ENCODE data around the gene ECHDC3.
"Not testable (repeated sequence)": the region's sequence is repeated elsewhere in the genome, so short reads cannot be mapped to it uniquely, and the experiment has no call there.

The ECHDC3 gene, protein sequence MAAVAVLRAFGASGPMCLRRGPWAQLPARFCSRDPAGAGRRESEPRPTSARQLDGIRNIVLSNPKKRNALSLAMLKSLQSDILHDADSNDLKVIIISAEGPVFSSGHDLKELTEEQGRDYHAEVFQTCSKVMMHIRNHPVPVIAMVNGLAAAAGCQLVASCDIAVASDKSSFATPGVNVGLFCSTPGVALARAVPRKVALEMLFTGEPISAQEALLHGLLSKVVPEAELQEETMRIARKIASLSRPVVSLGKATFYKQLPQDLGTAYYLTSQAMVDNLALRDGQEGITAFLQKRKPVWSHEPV

DNA sequence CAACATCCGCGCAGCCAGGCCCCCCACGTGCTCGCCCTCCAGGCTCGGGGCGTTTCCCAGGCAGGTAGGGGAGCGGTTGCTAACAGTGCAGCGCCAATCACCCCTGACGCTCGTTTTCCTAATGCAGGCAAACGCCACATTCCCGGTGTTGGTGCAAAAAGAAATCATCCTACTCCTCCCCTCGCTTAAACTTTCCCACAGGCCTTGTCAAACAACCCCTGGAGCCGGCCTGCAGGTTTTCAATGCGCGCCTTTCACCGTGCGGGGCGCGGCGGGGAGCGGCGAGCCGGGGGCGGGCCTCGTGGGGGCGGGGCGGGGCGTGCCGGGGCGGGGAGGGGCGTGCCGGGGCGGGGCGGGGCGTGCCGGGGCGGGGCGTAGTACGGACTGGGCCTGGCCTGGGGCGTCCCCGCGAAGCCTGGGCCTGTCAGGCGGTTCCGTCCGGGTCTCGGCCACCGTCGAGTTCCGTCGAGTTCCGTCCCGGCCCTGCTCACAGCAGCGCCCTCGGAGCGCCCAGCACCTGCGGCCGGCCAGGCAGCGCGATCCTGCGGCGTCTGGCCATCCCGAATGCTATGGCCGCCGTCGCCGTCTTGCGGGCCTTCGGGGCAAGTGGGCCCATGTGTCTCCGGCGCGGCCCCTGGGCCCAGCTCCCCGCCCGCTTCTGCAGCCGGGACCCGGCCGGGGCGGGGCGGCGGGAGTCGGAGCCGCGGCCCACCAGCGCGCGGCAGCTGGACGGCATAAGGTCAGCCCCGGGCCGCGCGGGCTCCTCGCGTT, at the start of gene ECHDC3:
TSS of gene ECHDC3 (plus strand) at position 374 of the 770 bp plus-strand sequence. CDS start at position 569, 195 bp downstream.
- DNase-seq (ENCODE audit: low read depth in 3 of 3), result peak; percentile 15 to 42 (median 27)

DNA sequence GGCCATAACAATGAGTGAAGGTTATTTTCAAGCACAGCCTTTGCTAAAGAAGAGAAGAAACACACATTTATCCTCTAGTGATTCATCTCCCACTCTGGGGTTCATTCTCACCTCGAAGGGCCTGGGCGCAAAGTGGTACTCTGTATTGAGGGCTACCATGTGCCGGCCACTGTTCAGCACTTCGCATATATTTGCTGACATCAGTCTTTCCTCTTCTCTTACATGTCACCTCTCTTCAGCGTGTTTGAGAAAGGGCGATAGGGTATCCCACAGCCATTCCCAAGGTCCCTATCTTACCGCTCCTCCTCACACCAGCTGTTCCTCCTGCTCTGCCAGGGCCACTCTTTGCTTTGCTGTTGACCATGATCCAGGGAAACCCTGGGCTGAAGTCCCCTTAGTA, 48.8 kb upstream of the ECHDC3 start:
- no peak for DNase-seq (ENCODE audit: low read depth in 3 of 3)

DNA sequence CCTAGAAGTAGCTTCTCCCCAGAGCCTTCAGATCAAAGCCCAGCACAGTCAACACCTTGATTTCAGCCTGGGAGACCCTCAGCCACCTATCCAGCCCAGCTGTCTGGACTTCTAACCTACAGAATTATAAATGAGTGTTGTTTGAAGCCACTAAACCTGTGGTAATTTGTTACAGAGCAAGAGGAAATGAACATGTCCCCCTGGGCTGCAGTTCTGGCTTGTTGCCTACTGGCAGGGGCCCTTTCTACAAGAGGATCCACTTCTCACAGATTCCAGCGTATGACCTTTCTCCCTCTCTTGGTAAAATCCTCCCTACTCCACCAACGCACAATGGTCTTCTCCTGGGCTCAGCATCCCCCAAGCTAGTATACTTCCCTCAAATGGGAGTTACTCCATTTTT, 46.4 kb upstream of the ECHDC3 start:
- no peak for DNase-seq (ENCODE audit: low read depth in 3 of 3)

DNA sequence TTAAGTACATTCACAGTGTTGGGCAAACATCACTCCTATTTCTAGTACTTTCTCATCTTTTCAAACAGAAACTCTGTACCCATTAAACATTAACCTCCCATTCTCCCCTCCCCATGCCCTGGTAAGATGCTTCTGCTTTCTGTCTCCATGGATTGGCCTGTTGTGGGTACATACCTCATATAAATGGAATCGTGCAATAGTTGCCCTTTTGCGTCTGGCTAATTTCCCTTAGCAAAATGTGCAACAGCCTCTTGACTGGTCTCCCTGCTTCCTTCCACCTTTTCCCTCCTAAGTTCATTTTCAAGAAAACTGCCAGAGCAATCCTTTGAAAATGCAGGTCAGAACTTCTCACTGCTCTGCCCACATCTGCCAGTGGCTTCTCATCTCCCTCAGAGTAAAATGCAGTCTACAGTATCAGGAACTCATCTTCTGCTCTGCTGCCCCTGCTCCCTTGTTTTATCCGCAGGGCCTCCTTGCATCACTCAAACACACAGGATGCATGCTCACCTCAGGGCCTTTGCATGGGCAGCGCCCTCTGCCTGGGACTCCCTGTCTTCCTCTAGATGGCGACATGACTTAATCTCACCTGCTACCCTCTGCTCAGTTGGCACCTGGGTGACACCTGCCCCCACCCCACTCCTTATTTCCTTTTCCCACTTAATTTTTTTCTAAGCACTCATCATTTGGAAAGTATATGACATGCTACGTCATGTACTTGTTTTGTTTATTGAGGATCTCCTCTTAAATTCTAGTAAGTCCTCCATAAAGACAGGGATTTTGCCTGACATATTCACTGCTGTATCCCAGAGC, 44.3 kb upstream of the ECHDC3 start:
- no peak for DNase-seq (ENCODE audit: low read depth in 3 of 3)

DNA sequence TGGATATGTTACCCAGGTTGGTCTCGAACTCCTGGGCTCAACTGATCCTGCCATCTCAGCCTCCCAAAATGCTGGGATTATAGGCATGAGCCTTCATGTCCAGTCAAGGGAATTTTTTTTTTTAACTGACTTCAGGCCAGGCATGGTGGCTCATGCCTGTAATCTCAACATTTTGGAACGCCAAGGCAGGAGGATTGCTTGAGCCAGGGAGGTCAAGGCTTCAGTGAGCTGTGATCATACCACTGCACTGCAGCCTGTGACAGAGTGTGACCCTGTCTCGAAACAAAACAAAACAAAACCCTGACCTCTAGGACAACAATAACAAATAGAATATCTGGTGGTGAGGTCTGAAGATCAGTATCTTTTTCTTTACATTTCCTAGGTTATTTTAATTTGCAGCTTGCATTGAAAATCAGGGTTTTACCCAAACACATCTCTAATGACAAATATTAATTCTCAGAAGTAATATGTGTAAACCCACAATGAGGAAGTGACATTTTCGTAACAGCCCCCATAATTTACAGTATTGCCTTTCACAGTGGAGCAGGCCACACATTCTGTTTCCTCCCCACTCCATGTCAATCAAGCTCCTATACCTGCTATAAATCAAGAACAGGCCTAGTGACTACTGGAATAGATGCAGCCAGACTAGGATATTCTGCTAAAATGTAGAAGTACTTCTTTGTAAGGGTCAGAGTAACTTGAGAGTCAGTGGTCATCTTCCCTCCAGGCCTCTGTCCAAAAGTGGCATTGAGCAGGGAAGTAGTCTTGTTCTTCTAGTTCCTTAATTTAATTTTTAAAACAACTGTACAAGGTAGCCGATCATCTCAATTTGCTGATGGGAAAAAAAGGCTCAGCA, 43.3 kb upstream of the ECHDC3 start:
- DNase-seq (ENCODE audit: low read depth in 3 of 3), result no peak

DNA sequence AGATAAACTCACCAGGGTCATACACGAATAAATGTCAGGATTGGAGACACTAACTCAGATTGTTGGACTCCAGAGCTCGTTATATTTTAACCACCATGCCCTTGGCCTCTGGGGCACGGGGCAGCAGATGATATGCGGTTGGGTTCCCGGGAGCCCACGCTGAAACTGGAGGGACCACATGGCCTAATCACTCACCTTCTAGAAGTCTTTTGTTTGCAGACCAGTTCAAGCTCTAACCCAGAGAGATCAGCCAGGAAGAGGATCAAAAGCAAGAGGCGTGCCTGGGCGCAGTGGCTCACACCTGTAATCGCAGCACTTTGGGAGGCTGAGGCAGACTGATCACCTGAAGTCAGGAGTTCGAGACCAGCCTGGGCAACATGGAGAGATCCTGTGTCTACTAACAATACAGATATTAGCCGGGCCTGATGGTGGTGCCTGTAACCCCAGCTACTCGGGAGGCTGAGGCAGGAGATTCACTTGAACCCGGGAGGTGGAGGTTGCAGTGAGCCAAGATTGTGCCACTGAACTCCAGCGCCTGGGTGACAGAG, 42.6 kb upstream of the ECHDC3 start:
- no peak for DNase-seq (ENCODE audit: low read depth in 3 of 3)

DNA sequence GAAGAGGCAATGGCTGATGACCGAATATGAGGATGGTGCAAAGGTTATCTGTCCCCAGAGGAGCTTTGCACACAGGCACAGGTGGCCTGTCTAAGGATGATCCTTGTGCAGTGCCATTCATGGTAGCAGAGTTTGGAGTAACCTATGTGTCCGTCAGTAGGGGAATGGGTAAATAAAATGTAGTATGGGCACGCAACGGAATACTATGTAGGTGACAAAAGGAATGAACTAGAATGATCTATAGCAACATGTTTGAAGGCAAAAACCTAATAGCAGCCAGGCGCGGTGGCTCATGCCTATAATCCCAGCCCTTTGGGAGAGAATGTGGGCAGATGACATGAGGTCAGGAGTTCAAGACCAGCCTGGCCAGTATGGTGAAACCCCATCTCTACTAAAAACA, 41.6 kb upstream of the ECHDC3 start:
- no peak for DNase-seq (ENCODE audit: low read depth in 3 of 3)

DNA sequence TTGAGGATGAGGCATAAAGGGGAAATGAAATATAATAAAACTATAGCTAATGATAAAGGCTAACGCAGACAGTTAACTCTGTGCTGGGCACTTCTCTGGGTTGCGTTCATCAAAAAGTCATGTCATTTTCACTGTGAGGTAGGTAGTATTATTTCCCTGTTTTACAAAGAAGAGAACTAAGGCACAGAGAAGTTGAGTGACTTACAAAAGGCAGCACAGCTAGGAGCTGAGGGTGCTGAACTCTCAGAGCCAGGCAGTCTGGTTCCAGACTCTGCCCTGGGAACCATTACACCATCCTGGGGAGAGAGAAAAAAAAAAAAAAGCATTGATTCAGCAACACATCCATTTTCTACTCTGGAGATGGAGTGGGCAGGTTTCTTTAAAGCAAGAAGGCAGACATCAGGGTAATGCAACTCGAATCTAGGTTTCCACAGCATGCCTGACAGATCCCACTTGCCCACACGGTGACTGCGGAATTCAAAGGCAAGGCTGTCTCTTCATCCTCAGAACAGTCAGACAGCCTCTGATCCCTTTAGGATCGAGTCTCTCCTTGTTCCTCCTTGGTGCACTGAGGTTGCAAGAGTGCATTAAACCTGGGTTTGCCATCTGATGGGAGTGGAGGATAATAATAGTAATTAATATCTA, 40.6 kb upstream of the ECHDC3 start:
- DNase-seq (ENCODE audit: low read depth in 3 of 3), result no peak

DNA sequence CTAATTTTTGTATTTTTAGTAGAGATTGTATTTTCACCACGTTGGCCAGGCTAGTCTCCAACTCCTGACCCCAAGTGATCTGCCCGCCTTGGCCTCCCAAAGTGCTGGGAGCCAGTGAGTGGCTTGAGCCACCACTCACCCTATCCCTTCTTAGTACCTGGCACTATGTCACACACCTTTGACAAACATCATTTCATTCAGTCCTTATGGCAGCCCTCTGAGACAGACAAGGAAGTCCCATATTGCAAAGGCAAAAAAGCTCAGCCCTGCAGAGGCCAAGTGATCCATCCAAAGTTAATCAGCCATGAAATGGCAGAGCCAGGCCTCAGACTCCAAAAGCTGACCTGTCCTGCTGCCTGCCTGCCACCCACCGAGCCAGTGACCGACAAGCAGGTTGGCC, 39.9 kb upstream of the ECHDC3 start:
- no peak for DNase-seq (ENCODE audit: low read depth in 3 of 3)

DNA sequence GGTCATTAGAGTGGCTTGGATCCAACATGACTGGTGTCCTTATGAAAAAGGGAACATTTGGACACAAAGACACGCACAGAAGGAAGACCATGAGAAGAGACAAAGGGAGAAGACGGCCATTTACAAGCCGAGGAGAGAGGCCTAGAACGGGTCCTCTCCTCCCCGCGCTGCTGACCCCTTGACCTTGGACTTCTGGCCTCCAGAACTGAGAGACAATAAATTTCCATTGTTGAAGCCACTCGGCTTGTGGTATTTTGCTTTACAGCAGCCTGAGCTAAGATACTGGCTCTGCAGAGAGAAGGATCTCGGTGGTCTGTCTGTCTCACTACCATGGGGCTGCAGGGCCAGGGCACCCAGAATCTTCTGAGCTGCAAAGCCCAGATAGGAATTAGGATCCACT, 38.1 kb upstream of the ECHDC3 start:
- no peak for DNase-seq (ENCODE audit: low read depth in 3 of 3)

DNA sequence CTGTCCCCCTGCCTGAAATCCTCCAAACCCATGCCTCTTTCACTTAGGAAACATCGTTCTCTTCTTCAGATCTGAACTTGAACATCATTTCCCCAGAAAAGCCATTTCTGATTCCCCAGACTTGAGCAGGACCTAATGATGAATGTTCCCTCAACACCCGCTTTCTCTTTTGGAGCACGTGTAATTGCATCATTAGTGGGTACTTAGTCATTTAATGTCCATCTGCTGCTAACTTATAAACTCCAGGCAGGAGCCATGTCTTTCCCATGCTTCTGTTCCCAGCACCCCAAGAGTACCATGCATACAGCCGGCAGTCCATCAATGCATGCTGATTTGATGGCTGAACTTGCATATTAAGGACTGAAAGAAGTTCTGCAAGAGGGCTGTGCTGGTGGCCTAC, 36.5 kb upstream of the ECHDC3 start:
- DNase-seq (ENCODE audit: low read depth in 3 of 3), result no peak

DNA sequence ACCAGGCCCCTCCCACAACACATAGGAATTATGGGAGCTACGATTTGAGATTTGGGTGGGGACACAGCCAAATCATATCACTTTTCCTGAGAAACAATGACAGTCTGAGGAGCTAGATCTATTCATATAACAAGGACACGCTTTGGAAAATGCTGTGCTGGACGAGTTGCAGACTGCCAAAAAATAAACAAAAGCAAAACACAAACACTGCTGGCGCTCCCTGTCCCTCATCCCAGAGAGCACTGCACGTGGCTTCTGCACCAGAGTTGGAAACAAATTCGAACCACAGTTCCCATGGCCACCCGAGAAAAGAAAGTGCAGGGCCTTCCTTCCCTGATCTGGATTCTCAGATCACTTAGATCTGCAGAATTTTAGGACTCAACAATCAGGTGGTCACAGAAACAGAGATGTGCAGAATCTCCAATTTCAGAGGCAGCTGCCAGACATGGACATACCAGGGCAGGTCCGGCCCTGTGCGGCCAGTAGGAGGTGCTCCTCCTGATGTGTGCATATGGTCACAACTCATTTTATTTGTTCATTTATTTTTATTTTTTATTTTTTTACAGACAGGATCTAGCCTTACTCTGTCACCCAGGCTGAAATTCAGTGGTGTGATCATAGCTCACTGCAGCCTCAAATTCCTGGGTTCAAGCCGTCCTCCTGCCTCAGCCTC, 35.2 kb upstream of the ECHDC3 start:
- no peak for DNase-seq (ENCODE audit: low read depth in 3 of 3)

DNA sequence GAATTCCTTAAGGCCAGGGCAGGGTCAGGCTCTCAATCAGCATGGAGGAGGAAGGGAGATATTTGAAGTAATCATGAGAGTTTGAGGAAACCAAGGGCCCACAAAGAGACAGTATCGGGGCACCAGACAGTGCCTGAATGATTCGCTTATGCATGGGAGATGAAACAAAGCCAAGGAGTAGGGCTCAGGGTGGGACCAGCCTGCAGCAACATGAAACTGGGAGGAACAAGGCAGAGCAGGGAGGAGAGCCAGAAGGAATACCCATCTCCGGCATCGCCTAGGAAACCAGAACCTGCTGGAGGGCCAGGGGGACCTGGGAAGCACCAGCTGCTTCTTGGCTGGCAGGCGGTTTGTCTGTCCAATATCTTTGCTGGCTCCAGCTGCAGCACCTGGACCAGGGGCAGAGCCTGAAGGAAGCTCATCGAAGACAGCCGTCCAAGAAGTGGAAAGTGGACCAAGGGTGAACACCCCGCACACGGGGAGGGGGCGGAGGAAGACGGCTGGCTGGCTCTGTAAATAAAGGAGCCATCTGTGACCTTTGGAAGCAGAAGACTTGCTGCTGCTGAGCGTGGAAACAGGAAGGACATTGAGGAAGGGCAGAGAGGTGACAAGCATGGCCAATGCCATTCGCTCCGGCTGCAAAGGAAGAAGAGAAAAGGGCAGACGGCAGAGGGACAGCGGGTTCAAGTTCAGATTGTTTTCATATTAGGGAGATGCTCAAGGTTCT, 34.4 kb upstream of the ECHDC3 start:
- no peak for DNase-seq (ENCODE audit: low read depth in 3 of 3)

DNA sequence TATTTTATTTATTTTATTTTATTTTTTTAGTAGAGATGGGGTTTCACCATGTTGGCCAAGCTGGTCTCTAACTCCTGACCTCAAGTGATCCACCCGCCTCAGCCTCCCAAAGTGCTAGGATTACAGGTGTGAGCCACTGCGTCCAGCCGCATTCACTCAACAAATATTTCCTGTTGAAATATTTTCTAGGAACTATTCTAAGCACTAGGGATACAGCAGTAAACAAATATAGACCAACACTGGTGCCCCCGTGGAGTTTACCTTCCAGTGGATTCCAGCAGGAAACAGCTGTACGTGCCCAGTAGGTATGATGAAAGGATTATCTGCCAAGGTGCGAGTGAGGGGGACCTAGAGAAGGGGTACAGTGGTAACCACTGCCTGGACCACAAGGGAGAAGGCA, 33.4 kb upstream of the ECHDC3 start:
- not testable (repeated sequence) for DNase-seq (ENCODE audit: low read depth in 3 of 3)

DNA sequence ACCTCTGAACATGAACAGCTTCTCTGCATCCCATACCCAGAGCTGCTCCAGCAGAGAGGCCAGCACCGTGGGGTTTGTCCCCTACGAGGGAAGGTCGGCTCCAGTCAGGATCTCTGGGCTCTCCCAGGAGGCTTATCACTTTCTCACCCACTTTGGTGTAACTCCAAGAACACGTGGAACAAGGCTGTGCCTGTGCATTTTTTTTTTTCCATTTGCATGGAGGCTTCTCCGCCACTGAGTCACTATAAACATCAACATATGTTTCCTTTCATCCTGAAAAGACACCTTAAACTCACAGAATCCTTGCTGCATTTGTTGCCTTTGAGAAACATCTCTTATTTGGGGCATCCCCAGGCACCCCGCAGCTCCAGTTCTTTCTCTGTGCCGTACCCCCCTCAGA, 29.4 kb upstream of the ECHDC3 start:
- no peak for DNase-seq (ENCODE audit: low read depth in 3 of 3)

DNA sequence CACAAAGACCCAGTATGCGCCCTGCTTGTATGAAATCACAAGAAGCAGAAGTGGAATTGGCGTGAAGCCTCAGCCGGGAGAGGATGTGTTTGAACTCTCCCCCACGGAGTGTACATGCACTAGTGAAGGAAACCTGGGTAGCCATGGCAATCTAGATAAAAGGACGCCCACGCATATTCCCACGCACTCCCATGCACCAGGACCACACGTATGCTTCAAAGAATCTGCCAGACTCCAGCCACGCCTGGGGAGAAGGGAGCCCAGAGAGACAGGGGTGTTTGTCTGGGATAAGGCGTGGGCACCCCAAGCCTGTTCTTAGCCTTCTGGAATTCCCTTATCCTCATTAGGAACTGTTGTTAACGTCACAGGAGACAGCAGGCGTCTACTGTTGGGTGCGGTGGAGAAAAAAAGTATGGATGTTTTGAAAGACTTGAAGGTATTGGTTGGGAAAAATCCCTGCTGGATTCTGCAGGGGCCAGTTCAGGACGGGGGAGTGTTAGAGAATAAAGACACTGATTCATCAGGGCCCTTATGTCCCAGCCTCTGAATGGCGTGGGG, 28.9 kb upstream of the ECHDC3 start:
- DNase-seq (ENCODE audit: low read depth in 3 of 3), result no peak

DNA sequence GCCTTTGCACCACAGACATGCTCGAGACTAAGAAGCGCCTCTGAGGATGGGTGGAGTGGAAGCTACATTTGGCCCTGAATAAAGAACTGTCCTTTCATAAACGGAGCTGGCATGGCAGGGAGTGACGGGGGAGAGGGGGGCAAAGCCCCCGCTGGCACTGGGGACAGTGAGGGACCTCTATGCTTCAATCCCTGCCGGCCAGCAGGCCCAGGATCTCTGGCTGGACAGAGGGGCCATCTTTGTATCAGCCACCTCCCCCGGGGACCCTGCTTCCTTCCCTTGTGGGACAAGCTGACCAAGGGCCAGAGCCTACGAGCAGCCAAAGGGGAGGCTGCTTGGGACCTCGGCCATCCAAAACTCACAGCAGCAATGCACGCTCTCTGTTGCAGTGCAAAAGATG, 28.2 kb upstream of the ECHDC3 start:
- no peak for DNase-seq (ENCODE audit: low read depth in 3 of 3)

DNA sequence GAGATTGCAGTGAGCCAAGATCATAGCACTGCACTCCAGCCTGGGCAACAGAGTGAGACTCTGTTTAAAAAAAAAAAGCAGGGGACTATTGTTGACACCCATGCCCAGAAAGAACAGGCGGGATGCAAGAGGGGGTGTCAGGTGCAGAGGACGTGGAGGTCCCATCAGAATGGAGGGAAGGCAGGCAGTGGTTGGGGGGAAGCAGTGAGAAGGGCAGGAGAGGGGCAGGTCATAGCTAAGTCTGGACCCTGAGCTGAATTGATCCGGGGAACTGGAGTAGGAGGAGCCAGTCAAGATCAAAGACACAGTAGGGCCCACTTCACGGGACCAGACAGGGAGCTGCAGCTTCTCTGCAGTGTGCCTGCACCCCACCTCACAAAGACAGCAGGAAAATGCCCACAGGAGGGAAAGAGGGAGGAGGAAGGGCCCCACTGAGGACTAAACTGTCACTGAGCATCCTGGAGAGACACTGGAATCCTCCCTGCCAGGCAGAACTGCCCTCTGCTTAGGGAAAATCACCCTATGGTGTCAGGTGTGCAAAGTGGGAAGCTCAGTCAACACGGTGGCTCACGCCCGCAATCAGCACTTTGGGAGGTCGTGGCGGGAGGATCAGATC, 27.3 kb upstream of the ECHDC3 start:
- DNase-seq (ENCODE audit: low read depth in 3 of 3), result no peak

Measured in stimulated activated CD4-positive, alpha-beta T cell treated with anti-CD3 and anti-CD28 coated beads, TNF-alpha, amount 100 ng/mL, for 48 hours (primary cell).